ENCODE data around the gene AP1G2. TPM values are rescaled to one million over a fixed set of nuclear protein-coding genes. Genes with fewer than 3 reads are reported as not detected.

AP1G2 gene
- total RNA-seq, 1 experiment from 2014 or later = 155 TPM

DNA sequence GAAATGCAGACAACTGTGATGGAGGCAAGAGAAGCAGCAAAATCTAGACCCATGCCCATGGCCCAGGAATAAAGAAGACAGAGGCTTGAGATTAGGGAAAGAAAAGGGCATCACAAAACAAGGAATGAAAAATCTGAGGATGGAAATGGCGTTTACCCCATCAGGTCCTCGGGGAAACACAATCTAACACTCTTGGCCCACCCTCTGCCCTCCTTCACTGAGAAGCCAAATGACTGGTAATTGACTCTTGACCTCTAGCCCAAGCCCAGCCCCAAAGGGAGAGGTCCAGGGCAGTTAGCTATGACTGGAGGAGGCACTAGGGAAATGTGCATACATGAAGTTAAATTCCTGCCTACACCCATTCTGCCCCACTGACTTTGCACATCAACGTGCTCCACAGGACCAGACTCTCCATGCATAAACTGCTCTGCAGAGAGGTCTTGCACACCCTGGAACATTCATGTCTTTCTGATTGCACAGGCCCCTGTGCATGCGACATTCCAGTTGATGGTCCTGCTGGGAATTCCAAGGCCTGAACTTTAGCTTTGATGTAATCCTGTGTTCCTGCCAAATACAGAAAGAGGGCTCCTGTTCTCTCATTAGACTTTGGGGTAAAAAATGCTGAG, 21.7 kb downstream of the AP1G2 start:
- no peaks in the 10 kb centered on the region for H4K20me1 ChIP-seq (ENCODE audit: insufficient read depth)
- no peak for ATAC-seq
- ChIA-PET RAD21 (ENCODE audit: low non-redundant PET in 1 of 2, low total read pairs in 2 of 2, uncharacterized antibody in 2 of 2, unreplicated experiment in 2 of 2) (no interaction called here), POLR2A (no interaction called here), CTCF (no interaction called here)
- no peaks in the 10 kb centered on the region for H3K36me3 ChIP-seq (ENCODE audit: control insufficient read depth in 1 of 2, insufficient read depth in 2 of 2, low read length in 2 of 2)
- no peaks in the 10 kb centered on the region for H3K9me2 ChIP-seq (ENCODE audit: insufficient read depth)
- no peak overlapping the region for H3K4me3 ChIP-seq (replicated peaks in 1 of 2; ENCODE audit: low read depth in 1 of 2, low read length in 2 of 2)
- H3K9ac ChIP-seq (ENCODE audit: low read length) = no peak overlapping the region
- no peaks in the 10 kb centered on the region for H3K27me3 ChIP-seq (ENCODE audit: insufficient read depth, low read length)
- H3K27ac ChIP-seq (ENCODE audit: low read depth, low read length) = no peak overlapping the region
- H3K4me2 ChIP-seq (ENCODE audit: low read length) = no peak overlapping the region
- no peaks in the 10 kb centered on the region for H3K79me2 ChIP-seq (ENCODE audit: insufficient read depth, low read length)
- no peak for TF ChIP-seq EZH2phosphoT487 (IDR thresholded peaks at IDR 0.05; ENCODE audit: borderline replicate concordance)
- no peak for TF ChIP-seq EZH2 (IDR thresholded peaks at IDR 0.05)
- TF ChIP-seq ZFX (IDR thresholded peaks at IDR 0.05) = no peak
- no peak for TF ChIP-seq SRF (IDR thresholded peaks at IDR 0.05; ENCODE audit: low read depth)
- TF ChIP-seq, protein P1, sequence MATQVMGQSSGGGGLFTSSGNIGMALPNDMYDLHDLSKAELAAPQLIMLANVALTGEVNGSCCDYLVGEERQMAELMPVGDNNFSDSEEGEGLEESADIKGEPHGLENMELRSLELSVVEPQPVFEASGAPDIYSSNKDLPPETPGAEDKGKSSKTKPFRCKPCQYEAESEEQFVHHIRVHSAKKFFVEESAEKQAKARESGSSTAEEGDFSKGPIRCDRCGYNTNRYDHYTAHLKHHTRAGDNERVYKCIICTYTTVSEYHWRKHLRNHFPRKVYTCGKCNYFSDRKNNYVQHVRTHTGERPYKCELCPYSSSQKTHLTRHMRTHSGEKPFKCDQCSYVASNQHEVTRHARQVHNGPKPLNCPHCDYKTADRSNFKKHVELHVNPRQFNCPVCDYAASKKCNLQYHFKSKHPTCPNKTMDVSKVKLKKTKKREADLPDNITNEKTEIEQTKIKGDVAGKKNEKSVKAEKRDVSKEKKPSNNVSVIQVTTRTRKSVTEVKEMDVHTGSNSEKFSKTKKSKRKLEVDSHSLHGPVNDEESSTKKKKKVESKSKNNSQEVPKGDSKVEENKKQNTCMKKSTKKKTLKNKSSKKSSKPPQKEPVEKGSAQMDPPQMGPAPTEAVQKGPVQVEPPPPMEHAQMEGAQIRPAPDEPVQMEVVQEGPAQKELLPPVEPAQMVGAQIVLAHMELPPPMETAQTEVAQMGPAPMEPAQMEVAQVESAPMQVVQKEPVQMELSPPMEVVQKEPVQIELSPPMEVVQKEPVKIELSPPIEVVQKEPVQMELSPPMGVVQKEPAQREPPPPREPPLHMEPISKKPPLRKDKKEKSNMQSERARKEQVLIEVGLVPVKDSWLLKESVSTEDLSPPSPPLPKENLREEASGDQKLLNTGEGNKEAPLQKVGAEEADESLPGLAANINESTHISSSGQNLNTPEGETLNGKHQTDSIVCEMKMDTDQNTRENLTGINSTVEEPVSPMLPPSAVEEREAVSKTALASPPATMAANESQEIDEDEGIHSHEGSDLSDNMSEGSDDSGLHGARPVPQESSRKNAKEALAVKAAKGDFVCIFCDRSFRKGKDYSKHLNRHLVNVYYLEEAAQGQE (IDR thresholded peaks at IDR 0.05; ENCODE audit: low read depth) = no peak
- TF ChIP-seq YY1 (IDR thresholded peaks at IDR 0.05; ENCODE audit: extremely low read depth, insufficient replicate concordance, low read depth, low read length) = no peak
- TF ChIP-seq JUND (IDR thresholded peaks at IDR 0.05) = no peak
- TF ChIP-seq, protein P2, sequence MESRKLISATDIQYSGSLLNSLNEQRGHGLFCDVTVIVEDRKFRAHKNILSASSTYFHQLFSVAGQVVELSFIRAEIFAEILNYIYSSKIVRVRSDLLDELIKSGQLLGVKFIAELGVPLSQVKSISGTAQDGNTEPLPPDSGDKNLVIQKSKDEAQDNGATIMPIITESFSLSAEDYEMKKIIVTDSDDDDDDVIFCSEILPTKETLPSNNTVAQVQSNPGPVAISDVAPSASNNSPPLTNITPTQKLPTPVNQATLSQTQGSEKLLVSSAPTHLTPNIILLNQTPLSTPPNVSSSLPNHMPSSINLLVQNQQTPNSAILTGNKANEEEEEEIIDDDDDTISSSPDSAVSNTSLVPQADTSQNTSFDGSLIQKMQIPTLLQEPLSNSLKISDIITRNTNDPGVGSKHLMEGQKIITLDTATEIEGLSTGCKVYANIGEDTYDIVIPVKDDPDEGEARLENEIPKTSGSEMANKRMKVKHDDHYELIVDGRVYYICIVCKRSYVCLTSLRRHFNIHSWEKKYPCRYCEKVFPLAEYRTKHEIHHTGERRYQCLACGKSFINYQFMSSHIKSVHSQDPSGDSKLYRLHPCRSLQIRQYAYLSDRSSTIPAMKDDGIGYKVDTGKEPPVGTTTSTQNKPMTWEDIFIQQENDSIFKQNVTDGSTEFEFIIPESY (IDR thresholded peaks at IDR 0.05; ENCODE audit: extremely low read depth, insufficient replicate concordance, low read length) = no peak
- no peak for TF ChIP-seq POLR2AphosphoS5 (IDR thresholded peaks at IDR 0.05; ENCODE audit: low read depth, low read length)
- TF ChIP-seq FOSL1 (IDR thresholded peaks at IDR 0.05; ENCODE audit: low read depth) = no peak
- peaks cover 0 to 3% of the 10 kb centered on the region in 2 experiments; a peak in 3 of 4 replicates for H3K4me1 ChIP-seq (ENCODE audit: control insufficient read depth in 1 of 2, insufficient read depth in 2 of 2, low read length in 2 of 2)
- no peak for DNase-seq (ENCODE audit: low read depth, low spot score)
- BruUV-seq (replicated peaks) = no TSS peak
- intact Hi-C loops (cut with micrococcal nuclease) = no loop called here
- no peaks in the 10 kb centered on the region for H3K9me3 ChIP-seq (ENCODE audit: control insufficient read depth in 1 of 2, insufficient read depth in 1 of 2, low read depth in 1 of 2, low read length in 2 of 2)
- H2AFZ ChIP-seq (ENCODE audit: low read depth, low read length, poor library complexity, severe bottlenecking) = no peak overlapping the region
